Activated naive CD8-positive, alpha-beta T cell treated with anti-CD3 and anti-CD28 coated beads for 36 hours (primary cell): ENCODE results near the gene PACSIN2. TPM values are rescaled to one million over a fixed set of nuclear protein-coding genes. Genes with fewer than 3 reads are reported as not detected.

Experiments
- DNase-seq: peaks from one replicate; pipeline ENCODE4 v3.0.0; 2021
- H3K27ac Mint-ChIP-seq: one replicate; pipeline ENCODE4 v1.8.0; 2022; ENCODE audit warnings: mild to moderate bottlenecking, moderate library complexity, mixed read lengths
- H3K27me3 Mint-ChIP-seq: one replicate; pipeline ENCODE4 v1.8.0; 2022; ENCODE audit warnings: mild to moderate bottlenecking, mixed read lengths
- H3K36me3 Mint-ChIP-seq: one replicate; pipeline ENCODE4 v1.8.0; 2021; ENCODE audit warnings: mild to moderate bottlenecking, mixed read lengths
- H3K4me1 Mint-ChIP-seq: one replicate; pipeline ENCODE4 v1.8.0; 2021; ENCODE audit warnings: mixed read lengths
- H3K4me3 Mint-ChIP-seq: one replicate; pipeline ENCODE4 v1.8.0; 2022; ENCODE audit warnings: mild to moderate bottlenecking, moderate library complexity, mixed read lengths
- H3K9me3 Mint-ChIP-seq: one replicate; pipeline ENCODE4 v1.8.0; 2022; ENCODE audit warnings: mixed read lengths
- total RNA-seq, 2 experiments: library from RNA; stranded (reverse); gene quantifications; one replicate each; pipeline ENCODE4 v1.2.3, GENCODE V29; 2021

PACSIN2 gene
- total RNA-seq, 2 experiments from 2014 or later, result 30.2 to 34.6 TPM

DNA sequence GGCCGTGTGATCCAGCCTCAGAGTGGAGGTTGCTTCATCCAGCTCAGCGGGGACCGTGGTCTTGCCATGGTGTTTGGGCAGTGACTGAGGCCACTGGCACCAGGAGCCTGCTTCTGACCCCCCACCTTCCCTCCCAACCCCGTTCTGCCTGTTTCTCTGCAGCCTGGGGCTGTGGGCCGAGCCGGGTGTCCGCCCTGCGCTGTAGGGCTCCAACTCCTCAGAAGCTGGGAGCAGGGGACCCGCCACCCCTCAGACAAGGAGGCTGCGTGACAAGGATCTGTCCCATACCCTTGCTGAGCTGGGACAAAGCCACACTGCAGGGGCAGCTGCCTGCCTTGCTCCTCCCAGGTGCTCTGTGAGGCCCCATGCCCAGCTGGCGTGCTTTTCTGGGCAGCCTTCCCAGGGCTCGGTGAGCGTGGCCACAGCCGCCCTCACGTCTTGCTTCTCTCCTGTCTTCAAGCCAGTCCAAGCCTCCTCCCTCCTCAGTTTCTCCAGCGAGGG lies 146.1 kb downstream of the PACSIN2 start:
- no peak overlapping the region for H3K4me3 Mint-ChIP-seq
- peaks cover 9% of the 10 kb centered on the region for H3K9me3 Mint-ChIP-seq
- no peak for DNase-seq
- no peak overlapping the region for H3K27ac Mint-ChIP-seq
- no peaks in the 10 kb centered on the region for H3K27me3 Mint-ChIP-seq
- peaks cover 11% of the 10 kb centered on the region for H3K4me1 Mint-ChIP-seq
- peaks cover 19% of the 10 kb centered on the region for H3K36me3 Mint-ChIP-seq

DNA sequence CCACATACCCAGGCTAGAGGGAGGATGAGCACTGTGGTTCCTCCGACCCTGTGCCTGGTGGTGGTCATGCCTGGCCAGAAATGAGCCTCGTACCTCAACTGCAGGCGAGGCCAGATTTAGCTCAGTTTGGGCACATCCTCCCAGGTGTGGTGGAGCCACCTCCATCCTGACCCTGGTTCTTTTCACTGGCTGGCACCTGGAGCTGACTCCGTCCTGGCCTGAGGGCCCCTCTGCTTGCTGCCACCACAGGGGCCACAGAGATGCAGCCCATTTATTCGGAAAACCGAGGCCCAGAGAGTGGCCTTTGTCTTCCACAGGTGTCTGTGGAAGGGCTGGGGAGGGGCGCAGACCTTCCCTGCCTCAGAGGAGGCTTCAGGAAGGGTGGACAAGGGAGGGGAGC lies 148.8 kb downstream of the PACSIN2 start:
- Mint-ChIP-seq H3K36me3 (peaks cover 32% of the 10 kb centered on the region), H3K27me3 (no peaks in the 10 kb centered on the region), H3K4me3 (peak overlapping the region; percentile 40), H3K9me3 (peaks cover 18% of the 10 kb centered on the region), H3K27ac (no peak overlapping the region), H3K4me1 (peaks cover 21% of the 10 kb centered on the region)
- DNase-seq, result no peak

DNA sequence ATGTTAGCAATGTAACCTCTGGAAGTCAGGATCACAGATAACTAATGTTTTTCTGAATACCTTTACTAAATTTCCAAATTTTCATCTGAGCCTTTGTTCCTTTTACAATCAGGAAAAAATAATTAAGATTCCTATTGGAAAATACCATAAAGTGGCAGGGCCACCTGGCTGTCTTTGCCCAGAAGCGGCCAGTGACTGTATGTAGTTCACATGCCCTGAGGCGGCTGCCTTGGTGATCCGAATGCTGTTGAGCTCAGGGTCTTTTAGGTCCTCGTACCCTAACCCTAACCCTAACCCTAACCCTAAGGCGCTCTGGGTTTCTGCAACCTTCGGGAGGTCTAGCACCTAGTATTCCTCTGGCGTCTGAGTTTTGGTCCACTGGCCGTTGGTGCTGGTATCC lies 149.4 kb downstream of the PACSIN2 start:
- no peak overlapping the region for H3K4me3 Mint-ChIP-seq
- no peak overlapping the region for H3K27ac Mint-ChIP-seq
- no peaks in the 10 kb centered on the region for H3K27me3 Mint-ChIP-seq
- H3K4me1 Mint-ChIP-seq, result peaks cover 25% of the 10 kb centered on the region
- DNase-seq, result no peak
- H3K9me3 Mint-ChIP-seq, result peaks cover 18% of the 10 kb centered on the region
- peaks cover 32% of the 10 kb centered on the region for H3K36me3 Mint-ChIP-seq

DNA sequence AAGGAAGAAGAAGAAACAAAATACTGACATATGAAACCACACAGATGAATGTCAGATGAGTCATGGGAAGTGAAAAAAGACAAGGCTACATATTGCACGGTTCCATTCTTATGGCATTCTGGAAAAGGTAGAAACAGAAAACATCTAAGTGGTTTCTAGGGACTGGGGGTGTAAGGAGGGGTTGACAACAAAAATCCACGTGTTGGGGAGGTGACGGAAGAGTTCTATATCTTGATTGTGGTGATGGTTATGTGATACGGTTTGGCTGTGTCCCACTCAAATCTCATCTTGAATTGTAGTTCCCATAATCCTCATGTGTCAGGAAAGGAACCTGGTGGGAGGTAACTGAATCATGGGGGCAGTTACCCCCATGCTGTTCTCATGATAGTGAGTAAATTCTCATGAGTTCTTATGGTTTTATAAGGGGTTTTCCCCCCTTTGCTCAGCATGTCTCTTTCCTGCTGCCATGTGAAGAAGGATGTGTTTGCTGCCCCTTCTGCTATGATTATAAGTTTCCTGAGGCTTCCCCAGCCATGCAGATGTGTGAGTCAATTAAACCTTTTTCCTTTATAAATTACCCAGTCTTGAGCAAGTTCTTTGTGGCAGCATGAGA lies 151.5 kb downstream of the PACSIN2 start:
- Mint-ChIP-seq H3K27me3 (no peaks in the 10 kb centered on the region), H3K4me3 (no peak overlapping the region), H3K36me3 (peaks cover 32% of the 10 kb centered on the region), H3K27ac (peak overlapping the region; percentile 78), H3K9me3 (peaks cover 18% of the 10 kb centered on the region), H3K4me1 (peaks cover 25% of the 10 kb centered on the region)
- DNase-seq, result peak; percentile 51

DNA sequence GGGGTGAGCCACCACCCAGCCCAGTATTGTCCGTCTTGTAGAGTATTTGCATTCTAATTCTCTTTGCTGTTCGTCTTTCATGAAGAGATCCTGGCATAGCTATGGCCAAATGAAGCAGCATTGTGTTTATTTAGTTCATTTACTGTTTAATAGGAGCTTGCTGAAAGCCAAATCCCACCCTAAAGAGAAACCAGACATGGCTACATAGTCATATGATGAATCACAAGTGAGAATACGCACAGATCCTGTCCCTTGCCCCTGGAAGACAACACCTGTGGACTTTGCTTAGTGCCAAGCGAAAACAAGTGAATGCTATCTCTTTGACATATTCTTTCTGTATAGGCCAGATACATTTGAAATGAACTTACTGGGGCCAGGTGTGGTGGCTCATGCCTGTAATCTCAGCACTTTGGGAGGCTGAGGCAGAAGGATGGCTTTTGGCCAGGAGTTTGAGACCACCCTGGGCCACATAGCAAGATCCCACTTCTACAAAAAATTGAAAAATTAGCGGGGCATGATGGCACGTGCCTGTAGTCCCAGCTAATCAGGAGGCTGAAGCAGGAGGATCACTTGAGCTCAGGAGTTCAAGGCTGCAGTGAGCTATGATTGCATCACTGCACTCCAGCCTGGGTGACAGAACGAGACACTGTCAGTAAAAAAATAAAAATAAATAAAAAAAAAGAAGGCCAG lies 152.8 kb downstream of the PACSIN2 start:
- Mint-ChIP-seq H3K36me3 (peaks cover 35% of the 10 kb centered on the region), H3K4me1 (peaks cover 20% of the 10 kb centered on the region), H3K27me3 (no peaks in the 10 kb centered on the region), H3K27ac (peak overlapping the region; percentile 25), H3K4me3 (no peak overlapping the region), H3K9me3 (peaks cover 21% of the 10 kb centered on the region)
- DNase-seq, result no peak

DNA sequence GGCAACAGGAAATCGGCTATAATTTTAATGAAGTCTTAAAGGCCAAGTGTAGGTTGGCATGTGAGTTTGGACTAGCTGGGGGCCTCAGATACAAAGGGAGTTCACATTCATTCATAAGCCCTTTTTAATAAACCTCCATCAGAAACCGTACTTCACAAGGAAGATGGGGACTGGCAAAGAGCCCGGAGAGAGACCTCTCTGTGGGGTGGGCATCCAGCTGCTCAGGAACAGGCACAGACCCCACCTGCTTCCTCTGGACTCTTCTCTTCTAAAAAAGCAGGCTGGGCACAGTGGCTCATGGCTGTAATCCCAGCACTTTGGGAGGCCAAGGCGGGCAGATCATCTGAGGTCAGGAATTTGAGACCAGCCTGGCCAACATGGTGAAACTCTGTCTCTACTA lies 154.0 kb downstream of the PACSIN2 start:
- no peaks in the 10 kb centered on the region for H3K27me3 Mint-ChIP-seq

DNA sequence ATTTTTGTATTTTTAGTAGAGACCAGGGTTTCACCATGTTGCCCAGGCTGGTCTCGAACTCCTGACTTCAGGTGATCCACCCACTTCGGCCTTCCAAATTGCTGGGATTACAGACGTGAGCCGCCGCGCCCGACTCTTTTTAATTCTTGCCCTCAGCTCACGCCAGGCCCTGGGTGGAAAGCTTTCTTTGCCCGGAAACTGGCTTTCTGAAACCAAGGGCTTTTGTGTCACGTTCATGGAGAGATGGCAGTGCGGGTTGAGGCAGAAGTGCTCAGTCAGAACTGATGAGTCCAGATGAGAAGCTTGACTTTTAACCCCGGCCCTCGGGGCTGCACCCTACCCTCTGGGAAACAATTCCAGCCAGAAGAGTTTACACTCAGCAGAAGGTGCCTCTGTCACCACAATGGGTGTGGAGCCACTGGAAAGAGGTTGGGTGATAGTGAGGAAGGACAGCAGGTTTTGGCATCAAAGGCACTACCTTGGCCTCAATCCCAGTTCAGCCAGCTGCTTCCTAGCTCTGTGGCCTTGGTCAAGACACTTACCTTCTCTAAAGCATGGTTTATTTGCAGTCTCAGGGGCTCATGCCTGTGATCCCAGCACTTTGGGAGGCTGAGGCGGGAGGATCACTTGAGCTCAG lies 157.0 kb downstream of the PACSIN2 start:
- Mint-ChIP-seq H3K27ac (no peak overlapping the region), H3K4me3 (peak overlapping the region; percentile 32)
- DNase-seq, result no peak

More for the DNA sequence above, 154.0 kb downstream of the PACSIN2 start:
- Mint-ChIP-seq H3K9me3 (peaks cover 21% of the 10 kb centered on the region), H3K4me3 (no peak overlapping the region), H3K27ac (no peak overlapping the region), H3K4me1 (peaks cover 20% of the 10 kb centered on the region), H3K36me3 (peaks cover 35% of the 10 kb centered on the region)
- no peak for DNase-seq

DNA sequence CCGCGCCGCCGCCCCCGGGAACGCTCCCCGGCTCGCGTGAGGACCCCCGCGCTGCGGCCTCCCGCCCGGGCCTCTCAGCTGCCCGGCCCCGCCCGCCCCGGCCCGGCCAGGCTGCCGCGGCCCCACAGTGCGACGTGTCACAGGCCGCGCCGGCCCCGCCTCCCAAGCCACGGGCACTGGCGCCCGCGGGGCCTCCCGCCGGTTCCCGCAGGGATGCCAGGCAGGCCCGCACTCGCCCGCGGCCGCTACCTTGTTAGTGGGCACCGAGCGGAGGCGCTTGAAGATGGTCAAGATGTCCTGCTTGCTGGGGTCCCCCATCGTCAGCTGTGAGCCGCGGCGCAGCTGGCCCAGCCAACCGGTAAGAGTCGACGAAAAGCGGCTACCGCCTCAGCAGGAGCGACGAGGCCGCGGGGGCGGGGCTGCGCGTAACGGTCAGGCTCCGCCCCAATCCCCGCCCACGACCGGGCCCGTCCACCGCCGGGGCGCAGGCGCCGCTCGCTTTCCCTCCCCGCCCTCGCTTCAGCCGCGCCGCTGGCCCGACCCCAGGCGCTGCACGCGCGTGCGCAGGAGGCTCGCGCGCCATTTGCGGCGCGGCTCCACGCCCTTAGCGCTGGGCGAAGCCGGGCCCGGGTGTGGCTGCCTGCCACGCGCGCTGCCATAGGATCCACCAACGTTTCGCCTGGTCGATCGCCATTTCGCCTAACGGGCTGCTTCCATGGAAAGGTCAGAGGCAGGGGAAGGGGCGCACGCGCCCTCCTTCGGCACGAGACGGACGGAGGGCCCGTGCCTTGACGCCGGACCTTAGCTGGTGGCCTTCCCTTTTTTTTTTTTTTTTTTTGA lies 157.9 kb downstream of the PACSIN2 start, which contains the start of gene ARFGAP3:
ARFGAP3 (minus strand) TSS at position 409 of the 840 bp plus-strand sequence; CDS start at position 318, 91 bp downstream.
- DNase-seq, result peak; percentile 98
- H3K4me3 Mint-ChIP-seq, result peak within 1 kb of the TSS; percentile 86
- H3K36me3 Mint-ChIP-seq, result peaks cover 9% of the 10 kb centered on the region
- H3K9me3 Mint-ChIP-seq, result peaks cover 5% of the 10 kb centered on the region
- peaks cover 6% of the 10 kb centered on the region for H3K4me1 Mint-ChIP-seq
- H3K27me3 Mint-ChIP-seq, result no peaks in the 10 kb centered on the region
- peak within 1 kb of the TSS; percentile 90 for H3K27ac Mint-ChIP-seq

More for the DNA sequence above, 157.0 kb downstream of the PACSIN2 start:
- H3K9me3 Mint-ChIP-seq, result peaks cover 7% of the 10 kb centered on the region
- H3K27me3 Mint-ChIP-seq, result no peaks in the 10 kb centered on the region
- H3K4me1 Mint-ChIP-seq, result peaks cover 9% of the 10 kb centered on the region
- peaks cover 12% of the 10 kb centered on the region for H3K36me3 Mint-ChIP-seq

DNA sequence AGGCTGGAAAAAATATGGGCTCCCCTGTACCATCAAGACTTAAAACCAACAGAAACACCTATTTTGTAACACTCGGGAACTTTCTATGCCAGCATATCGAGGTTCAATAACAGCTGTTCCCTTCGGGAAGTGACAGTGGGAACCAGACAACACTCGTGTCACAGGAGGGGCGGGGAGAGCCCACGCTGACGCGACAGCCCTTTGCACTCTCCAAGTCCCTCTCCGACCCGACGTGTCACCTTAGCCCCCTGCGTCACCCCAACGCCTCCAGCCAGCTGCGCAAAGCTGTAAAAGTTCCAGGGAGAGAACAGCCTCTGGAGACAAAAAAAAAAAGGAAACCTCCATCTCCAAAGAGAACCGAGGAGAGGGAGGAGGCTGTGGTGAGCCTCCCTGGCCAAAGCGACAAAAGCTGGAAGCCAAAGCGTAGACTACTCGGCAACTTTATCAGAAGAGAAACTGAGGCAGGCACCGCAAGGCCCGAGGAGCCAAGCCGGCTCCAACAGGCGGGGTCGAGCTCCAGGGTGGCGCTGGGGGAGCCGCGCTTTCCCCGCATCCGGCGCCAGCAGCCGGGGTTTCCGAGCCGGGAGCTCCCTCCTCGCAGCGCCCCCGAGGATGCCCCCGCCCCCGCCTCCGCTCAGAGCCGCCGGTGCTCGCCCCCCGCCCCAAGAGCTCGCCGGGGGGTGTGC lies 158.6 kb downstream of the PACSIN2 start:
- H3K27ac Mint-ChIP-seq, result peak overlapping the region; percentile 90
- peaks cover 4% of the 10 kb centered on the region for H3K4me1 Mint-ChIP-seq
- H3K36me3 Mint-ChIP-seq, result peaks cover 4% of the 10 kb centered on the region
- peak overlapping the region; percentile 86 for H3K4me3 Mint-ChIP-seq
- no peaks in the 10 kb centered on the region for H3K27me3 Mint-ChIP-seq
- peaks cover 2% of the 10 kb centered on the region for H3K9me3 Mint-ChIP-seq
- peak; percentile 77 for DNase-seq

DNA sequence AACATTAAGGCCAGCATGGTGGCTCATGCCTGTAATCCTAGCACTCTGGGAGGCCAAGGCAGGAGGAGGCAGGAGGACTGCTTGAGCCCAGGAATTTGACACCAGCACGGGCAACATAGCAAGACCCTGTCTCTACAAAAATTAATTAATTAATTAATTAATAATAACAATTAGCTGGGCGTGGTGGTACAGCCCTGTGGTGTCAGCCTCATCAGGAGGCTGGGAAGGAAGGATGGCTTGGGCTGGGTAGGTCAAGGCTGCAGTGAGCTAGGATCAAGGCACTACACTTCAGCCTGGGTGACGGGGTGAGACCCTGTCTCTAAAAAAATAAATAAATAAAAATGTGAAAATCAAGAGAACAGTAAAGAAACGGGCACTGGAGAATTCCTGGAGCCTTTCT lies 159.2 kb downstream of the PACSIN2 start:
- H3K27ac Mint-ChIP-seq, result no peak overlapping the region
- no peaks in the 10 kb centered on the region for H3K27me3 Mint-ChIP-seq
- H3K4me3 Mint-ChIP-seq, result peak overlapping the region; percentile 86
- peaks cover 3% of the 10 kb centered on the region for H3K36me3 Mint-ChIP-seq
- DNase-seq, result no peak
- H3K9me3 Mint-ChIP-seq, result peaks cover 2% of the 10 kb centered on the region
- peaks cover 4% of the 10 kb centered on the region for H3K4me1 Mint-ChIP-seq

DNA sequence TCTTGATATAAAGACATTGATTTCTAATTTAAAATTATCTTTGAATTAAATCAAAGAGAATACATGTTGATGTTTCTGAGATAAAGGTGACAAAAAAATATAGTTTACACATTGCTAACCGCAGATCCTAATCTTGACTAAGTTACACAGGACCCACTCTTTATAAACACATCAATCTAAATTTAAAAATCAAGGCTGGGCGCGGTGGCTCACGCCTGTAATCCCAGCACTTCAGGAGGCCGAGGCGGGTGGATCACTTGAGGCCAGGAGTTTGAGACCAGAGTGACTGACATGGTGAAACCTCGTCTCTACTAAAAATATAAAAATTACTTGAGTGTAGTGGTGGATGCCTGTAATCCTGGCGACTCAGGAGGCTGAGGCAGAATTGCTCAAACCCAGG lies 159.7 kb downstream of the PACSIN2 start:
- Mint-ChIP-seq H3K27me3 (no peaks in the 10 kb centered on the region), H3K4me1 (peaks cover 3% of the 10 kb centered on the region), H3K4me3 (peak overlapping the region; percentile 40), H3K27ac (no peak overlapping the region), H3K36me3 (peaks cover 3% of the 10 kb centered on the region), H3K9me3 (peaks cover 2% of the 10 kb centered on the region)
- no peak for DNase-seq

DNA sequence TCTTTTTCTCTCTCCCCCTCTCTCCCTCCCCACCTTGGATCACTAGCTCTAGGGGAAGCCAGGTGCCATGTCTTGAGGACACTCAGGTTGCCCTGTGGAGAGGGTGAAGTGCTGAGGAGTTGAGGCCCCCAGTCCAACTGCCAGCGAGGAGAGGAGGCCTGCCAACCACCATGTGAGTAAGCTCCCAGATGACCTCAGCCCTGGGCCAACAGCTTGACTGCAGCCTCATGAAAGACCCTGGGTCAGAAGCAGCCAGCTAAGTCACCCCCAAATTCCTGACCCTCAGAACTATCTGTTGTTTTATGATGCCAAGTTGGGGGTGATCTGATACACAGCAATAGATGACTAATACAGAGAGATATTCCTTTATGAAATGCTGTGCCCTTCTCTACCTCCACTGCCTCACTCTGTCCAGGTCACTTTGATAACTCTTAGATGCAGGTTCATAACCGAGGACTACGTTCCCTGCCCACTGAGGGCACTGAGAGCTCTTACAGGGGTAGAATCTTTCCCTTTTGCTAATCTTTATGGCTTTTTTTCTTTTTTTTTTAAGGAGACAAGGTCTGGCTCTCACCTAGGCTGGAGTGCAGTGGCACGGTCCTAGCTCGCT lies 165.9 kb downstream of the PACSIN2 start:
- no peak for DNase-seq
- H3K27me3 Mint-ChIP-seq, result no peaks in the 10 kb centered on the region
- H3K9me3 Mint-ChIP-seq, result no peaks in the 10 kb centered on the region
- no peak overlapping the region for H3K4me3 Mint-ChIP-seq
- H3K27ac Mint-ChIP-seq, result no peak overlapping the region
- H3K36me3 Mint-ChIP-seq, result peaks cover 9% of the 10 kb centered on the region
- H3K4me1 Mint-ChIP-seq, result peaks cover 6% of the 10 kb centered on the region

DNA sequence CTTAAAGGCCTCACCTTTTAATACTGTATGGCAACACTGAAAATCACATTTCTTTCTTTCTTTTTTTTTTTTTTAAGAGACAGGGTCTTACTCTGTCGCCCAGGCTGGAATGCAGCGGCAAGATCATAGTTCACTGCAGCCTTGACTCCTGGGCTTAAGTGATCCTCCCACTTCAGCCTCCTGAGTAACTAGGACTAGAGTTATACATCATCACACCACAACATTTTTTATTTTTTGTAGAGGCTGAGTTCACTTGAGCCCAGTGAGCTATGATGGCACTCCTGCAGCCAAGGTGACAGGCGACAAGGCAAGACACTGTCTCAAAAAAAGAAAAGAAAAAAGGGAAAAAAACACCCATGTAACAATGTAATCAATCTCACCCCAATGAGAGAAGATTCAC lies 167.8 kb downstream of the PACSIN2 start:
- H3K27ac Mint-ChIP-seq, result no peak overlapping the region

DNA sequence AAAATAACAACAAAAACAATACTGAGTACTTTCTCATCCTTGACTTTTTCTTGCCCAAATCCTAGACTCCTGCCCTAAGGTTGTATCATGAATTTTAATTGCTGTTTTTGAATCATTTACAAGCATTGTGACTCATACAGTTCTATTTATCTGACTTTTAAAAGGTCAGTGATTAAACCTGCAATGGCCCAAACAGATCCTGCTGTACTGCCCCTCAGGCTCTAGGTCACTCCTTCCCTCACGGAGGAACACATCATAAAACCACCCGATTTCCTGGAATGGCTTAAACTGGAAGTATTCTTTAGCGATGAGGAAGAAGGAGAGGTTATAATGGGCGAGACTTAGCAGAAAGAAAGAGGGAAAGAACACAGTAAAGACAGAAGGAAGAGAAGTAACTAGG lies 170.2 kb downstream of the PACSIN2 start:
- Mint-ChIP-seq H3K4me3 (no peak overlapping the region), H3K27ac (no peak overlapping the region), H3K27me3 (no peaks in the 10 kb centered on the region), H3K4me1 (peaks cover 11% of the 10 kb centered on the region), H3K36me3 (peaks cover 23% of the 10 kb centered on the region), H3K9me3 (no peaks in the 10 kb centered on the region)
- DNase-seq, result no peak

More for the DNA sequence above, 167.8 kb downstream of the PACSIN2 start:
- Mint-ChIP-seq H3K36me3 (peaks cover 11% of the 10 kb centered on the region), H3K9me3 (no peaks in the 10 kb centered on the region), H3K4me1 (peaks cover 9% of the 10 kb centered on the region), H3K4me3 (no peak overlapping the region), H3K27me3 (no peaks in the 10 kb centered on the region)
- no peak for DNase-seq
